Naive thymus-derived CD4-positive, alpha-beta T cell (primary cell): ENCODE measurements around the gene PLCB3. TPM values are rescaled to one million over a fixed set of nuclear protein-coding genes. Genes with fewer than 3 reads are reported as not detected.
A peak's percentile ranks its signal among the peaks of the same experiment; 100 is the strongest.

Source experiments
- ATAC-seq: fragments of 150-1000 bp; cut with Tn5 transposase; 2 replicates; pipeline ENCODE4 v1.10.0; 2021; ENCODE audit warnings: mild to moderate bottlenecking, moderate library complexity
- CTCF ChIA-PET: fragments of 350-600 bp; sonication (Branson Sonifier 250); formaldehyde crosslinking; loops from one replicate; lab custom pipeline; 2021; ENCODE audit warnings: antibody characterized with exemption; lab: Charles Lee
- POLR2A ChIA-PET: fragments of 350-600 bp; sonication (Branson Sonifier 250); formaldehyde crosslinking; loops from one replicate; lab custom pipeline; 2021; ENCODE audit warnings: antibody characterized with exemption, inconsistent platforms; lab: Charles Lee
- DNase-seq, 9 donors: peaks; one replicate each; pipeline versions ENCODE4 v3.0.0 to v3.0.0-alpha.2; 2020 to 2022; ENCODE audit warnings: mixed read lengths in 1 of 9
- H3K27ac ChIP-seq: one replicate; pipeline ENCODE4 v1.7.0; 2013; ENCODE audit warnings: mild to moderate bottlenecking, low read depth, low read length, moderate library complexity
- H3K27me3 ChIP-seq, 2 donors: one replicate each; pipeline ENCODE4 v1.7.0; 2013; ENCODE audit warnings: low read length in 2 of 2, mild to moderate bottlenecking in 2 of 2, moderate library complexity in 2 of 2; ENCODE audit not compliant: control insufficient read depth in 2 of 2, insufficient read depth in 2 of 2
- H3K36me3 ChIP-seq, 3 experiments: 1 replicate in 2 of 3; 2 replicates in 1 of 3; pipeline ENCODE4 v1.7.0; 2013; ENCODE audit warnings: low read length in 3 of 3, mild to moderate bottlenecking in 3 of 3, moderate library complexity in 1 of 3; ENCODE audit not compliant: insufficient read depth in 3 of 3, control insufficient read depth in 2 of 3
- H3K4me1 ChIP-seq, 2 donors: one replicate each; pipeline ENCODE4 v1.7.0; 2013; ENCODE audit warnings: low read length in 2 of 2, mild to moderate bottlenecking in 2 of 2, moderate library complexity in 1 of 2; ENCODE audit not compliant: control insufficient read depth in 2 of 2, insufficient read depth in 2 of 2
- H3K4me3 ChIP-seq: 2 replicates; pipeline ENCODE4 v1.7.0; 2013; ENCODE audit warnings: mild to moderate bottlenecking, low read length
- H3K9me3 ChIP-seq, 3 experiments: 1 replicate in 2 of 3; 2 replicates in 1 of 3; pipeline ENCODE4 v1.7.0; 2013; ENCODE audit warnings: low read length in 3 of 3; ENCODE audit not compliant: control insufficient read depth in 2 of 3
- H3K27ac Mint-ChIP-seq, 9 donors: one replicate each; pipeline ENCODE4 v1.8.0; 2020 to 2022; ENCODE audit warnings: mixed read lengths in 9 of 9, mild to moderate bottlenecking in 8 of 9, moderate library complexity in 5 of 9, inconsistent platforms in 2 of 9
- H3K27me3 Mint-ChIP-seq, 5 donors: one replicate each; pipeline ENCODE4 v1.8.0; 2021 to 2022; ENCODE audit warnings: mixed read lengths in 5 of 5, mild to moderate bottlenecking in 1 of 5
- H3K36me3 Mint-ChIP-seq, 5 donors: one replicate each; pipeline ENCODE4 v1.8.0; 2020 to 2022; ENCODE audit warnings: mixed read lengths in 5 of 5, mild to moderate bottlenecking in 3 of 5, inconsistent platforms in 1 of 5
- H3K4me1 Mint-ChIP-seq, 7 donors: one replicate each; pipeline ENCODE4 v1.8.0; 2020 to 2022; ENCODE audit warnings: mixed read lengths in 7 of 7, mild to moderate bottlenecking in 3 of 7, inconsistent platforms in 1 of 7
- H3K4me3 Mint-ChIP-seq, 10 donors: one replicate each; pipeline ENCODE4 v1.8.0; 2020 to 2022; ENCODE audit warnings: mild to moderate bottlenecking in 10 of 10, mixed read lengths in 10 of 10, moderate library complexity in 6 of 10, inconsistent platforms in 2 of 10
- H3K9me3 Mint-ChIP-seq, 11 donors: one replicate each; pipeline ENCODE4 v1.8.0; 2020 to 2022; ENCODE audit warnings: mixed read lengths in 11 of 11, mild to moderate bottlenecking in 4 of 11, inconsistent platforms in 1 of 11, moderate library complexity in 1 of 11
- intact Hi-C, 2 donors: fragments of 100-400 bp; cut with micrococcal nuclease; formaldehyde crosslinking; loops; one replicate each; pipeline ENCODE4 v1.15.1; 2023
- polyA plus RNA-seq, 2 donors: library from polyadenylated mRNA; unstranded; fragments of 300-500 nt; fragmentation: Illumina TruSeq; gene quantifications; one replicate each; pipeline ENCODE4 v1.2.3, GENCODE V29; 2021
- total RNA-seq, 6 experiments: library from RNA in 5 of 6; stranded (reverse) in 5 of 6; gene quantifications; 1 replicate in 5 of 6; 2 replicates in 1 of 6; pipeline ENCODE4 v1.2.3 and lab custom pipeline; 2021 to 2026

PLCB3 gene
- total and polyA plus RNA-seq, 7 experiments from 2014 or later: 0.19 to 12.1 (median 7.1) TPM

DNA sequence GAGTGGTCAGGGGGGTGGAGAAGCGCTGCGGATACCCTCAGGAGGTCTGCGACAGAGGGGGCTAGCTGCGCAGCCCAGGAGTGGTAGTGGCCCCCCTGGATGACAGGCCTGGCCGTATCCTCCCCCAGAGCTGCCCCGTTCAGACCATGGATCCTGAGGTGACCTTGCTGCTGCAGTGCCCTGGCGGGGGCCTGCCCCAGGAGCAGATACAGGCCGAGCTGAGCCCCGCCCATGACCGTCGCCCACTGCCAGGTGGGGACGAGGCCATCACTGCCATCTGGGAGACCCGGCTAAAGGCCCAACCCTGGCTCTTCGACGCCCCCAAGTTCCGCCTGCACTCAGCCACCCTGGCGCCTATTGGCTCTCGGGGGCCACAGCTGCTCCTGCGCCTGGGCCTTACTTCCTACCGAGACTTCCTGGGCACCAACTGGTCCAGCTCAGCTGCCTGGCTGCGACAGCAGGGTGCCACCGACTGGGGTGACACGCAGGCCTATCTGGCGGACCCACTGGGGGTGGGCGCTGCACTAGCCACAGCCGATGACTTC lies 24.8 kb upstream of the PLCB3 start:
- H3K36me3 ChIP-seq: peaks cover 0 to 18% (median 3%) of the 10 kb centered on the region in 3 experiments
- H3K27me3 Mint-ChIP-seq: no peaks in the 10 kb centered on the region
- peaks cover 30 to 37% of the 10 kb centered on the region in 2 donors for H3K4me1 ChIP-seq
- H3K27ac ChIP-seq: peak overlapping the region; percentile 89
- H3K27ac Mint-ChIP-seq: peak overlapping the region; percentile 76 to 92 (median 86)
- peak; percentile 32 for ATAC-seq
- intact Hi-C loops: loop anchor here (1.0 to 2.0 kb wide), 12 partner anchors 8 to 79 kb away; partner anchors contain the start of genes FKBP2 (in 2 of the 2), ESRRA (in 1 of the 2), GPR137 (in 1 of the 2) and MACROD1 (in 1 of the 2)
- H3K4me1 Mint-ChIP-seq: peaks cover 15 to 51% (median 38%) of the 10 kb centered on the region in 7 donors
- H3K4me3 Mint-ChIP-seq: peak overlapping the region; percentile 87 to 96 (median 92)
- POLR2A ChIA-PET: interaction anchor here (0.5 to 14.3 kb wide), 23 partner anchors 9 to 550 kb away, joined by 3 to 220 read pairs (median 6); partner anchors contain the start of genes CCDC88B, FERMT3, FKBP2 and PLCB3
- peak overlapping the region; percentile 60 for H3K4me3 ChIP-seq
- CTCF ChIA-PET: interaction anchor here (0.6 to 5.5 kb wide), 7 partner anchors 14 to 91 kb away, joined by 3 to 66 read pairs (median 3); partner anchors contain the start of genes FERMT3, FKBP2, PRDX5 and TRMT112
- H3K9me3 ChIP-seq: no peaks in the 10 kb centered on the region
- DNase-seq: peak in 7 of 9 donors; percentile 38 to 66 (median 44)
- H3K9me3 Mint-ChIP-seq: no peaks in the 10 kb centered on the region
- H3K27me3 ChIP-seq: no peaks in the 10 kb centered on the region
- no peaks in the 10 kb centered on the region for H3K36me3 Mint-ChIP-seq

DNA sequence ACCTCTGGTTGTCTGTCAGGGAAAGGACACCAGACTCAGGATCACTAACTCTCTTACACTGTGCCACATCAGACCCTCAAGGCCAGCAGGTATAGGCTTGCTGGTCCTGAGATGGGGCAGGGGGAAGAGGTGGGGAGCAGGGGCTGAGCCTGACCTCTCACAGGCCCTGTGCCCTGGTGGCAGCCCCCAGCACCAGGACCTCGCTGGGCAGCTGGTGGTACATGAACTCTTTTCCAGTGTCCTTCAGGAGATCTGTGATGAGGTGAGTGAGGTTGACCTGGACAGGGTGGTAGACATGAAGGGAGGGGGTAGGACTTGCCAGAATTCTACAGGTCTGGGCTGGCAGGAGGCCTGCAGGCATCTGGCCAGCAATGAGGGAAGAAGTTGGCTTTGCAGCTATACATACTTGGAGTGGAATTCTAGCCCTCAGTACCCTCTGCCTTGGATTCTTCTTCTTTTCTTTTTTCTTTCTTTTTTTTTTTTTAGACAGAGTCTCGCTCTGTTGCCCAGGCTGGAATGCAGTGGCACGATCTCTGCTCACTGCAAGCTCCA lies 23.8 kb upstream of the PLCB3 start:
- H3K4me3 ChIP-seq: peak overlapping the region; percentile 60
- CTCF ChIA-PET: interaction anchor here (0.6 to 5.5 kb wide), 5 partner anchors 15 to 94 kb away, joined by 3 to 66 read pairs (median 5); partner anchors contain the start of genes FERMT3, PRDX5 and TRMT112

DNA sequence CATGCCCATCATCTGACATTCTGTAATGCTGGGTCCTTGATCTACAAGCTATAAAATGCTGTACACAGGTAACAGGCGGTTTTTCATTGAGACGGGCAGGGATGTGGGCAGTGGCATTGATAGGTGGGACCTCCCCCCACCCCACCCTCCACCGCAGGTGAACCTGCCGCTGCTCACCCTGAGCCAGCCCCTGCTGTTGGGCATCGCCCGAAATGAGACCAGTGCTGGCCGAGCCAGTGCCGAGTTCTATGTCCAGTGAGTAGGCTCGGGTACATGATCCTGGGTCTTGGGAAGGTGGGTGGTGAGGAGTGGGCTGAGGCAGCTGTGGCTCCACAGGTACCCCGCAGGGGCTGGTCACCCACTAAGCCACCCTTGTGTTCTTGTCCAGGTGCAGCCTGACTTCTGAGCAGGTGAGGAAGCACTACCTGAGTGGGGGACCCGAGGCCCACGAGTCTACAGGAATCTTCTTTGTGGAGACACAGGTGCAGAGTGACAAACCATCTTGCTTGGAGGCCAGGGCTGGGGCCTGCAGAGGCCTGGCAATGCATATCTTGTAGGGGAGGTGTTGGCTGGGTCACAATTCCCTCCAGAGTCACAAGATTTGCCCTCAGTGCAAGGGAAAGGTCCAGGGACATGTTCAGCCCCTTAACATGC lies 22.1 kb upstream of the PLCB3 start:
- Mint-ChIP-seq H3K9me3 (no peaks in the 10 kb centered on the region), H3K4me1 (peaks cover 23 to 75% (median 57%) of the 10 kb centered on the region in 7 donors), H3K36me3 (no peaks in the 10 kb centered on the region), H3K27me3 (no peaks in the 10 kb centered on the region), H3K4me3 (peak overlapping the region; percentile 88 to 96 (median 90)), H3K27ac (peak overlapping the region; percentile 46 to 96 (median 92))
- no peaks in the 10 kb centered on the region for H3K27me3 ChIP-seq
- DNase-seq (no peak), ATAC-seq (no peak)
- intact Hi-C loops: no loop called here
- H3K4me1 ChIP-seq: peaks cover 30 to 45% of the 10 kb centered on the region in 2 donors
- peaks cover 0 to under 1% (median 0%) of the 10 kb centered on the region in 3 experiments for H3K36me3 ChIP-seq
- peak overlapping the region; percentile 79 for H3K4me3 ChIP-seq
- peak overlapping the region; percentile 83 for H3K27ac ChIP-seq
- CTCF ChIA-PET: no interaction called here
- POLR2A ChIA-PET: interaction anchor here (0.6 to 8.3 kb wide), 8 partner anchors 12 to 75 kb away, joined by 3 to 94 read pairs (median 4); partner anchors contain the start of genes FERMT3, FKBP2 and STIP1
- no peaks in the 10 kb centered on the region for H3K9me3 ChIP-seq

More for the DNA sequence above, 23.8 kb upstream of the PLCB3 start:
- no peaks in the 10 kb centered on the region for H3K36me3 Mint-ChIP-seq
- no peaks in the 10 kb centered on the region for H3K27me3 ChIP-seq
- POLR2A ChIA-PET: interaction anchor here (0.6 to 14.3 kb wide), 14 partner anchors 11 to 524 kb away, joined by 3 to 220 read pairs (median 7); partner anchors contain the start of genes FERMT3, FKBP2, PLCB3 and PPP1R14B
- peaks cover 30 to 37% of the 10 kb centered on the region in 2 donors for H3K4me1 ChIP-seq
- peak overlapping the region; percentile 87 to 96 (median 92) for H3K4me3 Mint-ChIP-seq
- no peak for ATAC-seq
- H3K27ac Mint-ChIP-seq: peak overlapping the region; percentile 76 to 92 (median 86)
- peak overlapping the region; percentile 89 for H3K27ac ChIP-seq
- H3K9me3 Mint-ChIP-seq: no peaks in the 10 kb centered on the region
- intact Hi-C loops: loop anchor here (2.0 kb wide), 2 partner anchors 41 to 61 kb away; partner anchors contain the start of genes MACROD1 (in 1 of the 2) and STIP1 (in 1 of the 2)
- no peaks in the 10 kb centered on the region for H3K9me3 ChIP-seq
- H3K36me3 ChIP-seq: peaks cover 0 to 16% (median 3%) of the 10 kb centered on the region in 3 experiments
- peaks cover 17 to 60% (median 43%) of the 10 kb centered on the region in 7 donors for H3K4me1 Mint-ChIP-seq
- no peak for DNase-seq
- no peaks in the 10 kb centered on the region for H3K27me3 Mint-ChIP-seq

DNA sequence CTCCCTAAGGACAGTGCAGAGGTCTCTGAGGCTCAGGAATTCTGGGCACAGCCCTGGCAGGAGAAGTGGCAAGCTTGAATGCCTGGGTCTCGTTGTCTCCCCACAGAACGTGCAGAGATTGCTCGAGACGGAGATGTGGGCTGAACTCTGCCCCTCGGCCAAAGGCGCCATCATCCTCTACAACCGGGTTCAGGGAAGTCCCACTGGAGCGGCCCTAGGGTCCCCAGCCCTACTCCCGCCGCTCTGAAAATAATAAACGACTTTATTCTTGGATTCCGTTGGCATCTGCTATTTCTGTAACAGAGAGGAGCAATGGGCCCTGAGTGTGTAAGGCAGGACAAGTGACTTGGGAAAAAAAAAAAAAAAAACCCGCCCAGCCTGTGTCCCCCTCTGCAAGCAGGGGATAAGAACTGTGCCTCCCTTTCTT lies 21.6 kb upstream of the PLCB3 start:
- no peaks in the 10 kb centered on the region for H3K27me3 Mint-ChIP-seq
- ATAC-seq (no peak), DNase-seq (no peak)
- H3K9me3 Mint-ChIP-seq: no peaks in the 10 kb centered on the region
- no peaks in the 10 kb centered on the region for H3K36me3 Mint-ChIP-seq
- H3K4me3 ChIP-seq: peak overlapping the region; percentile 79
- peaks cover 23 to 71% (median 57%) of the 10 kb centered on the region in 7 donors for H3K4me1 Mint-ChIP-seq
- H3K27ac Mint-ChIP-seq: peak overlapping the region; percentile 85 to 96 (median 92)
- intact Hi-C loops: loop anchor here (1.0 kb wide), 8 partner anchors 12 to 76 kb away; partner anchors contain the start of genes FKBP2 (in 2 of the 2), ESRRA (in 1 of the 2) and GPR137 (in 1 of the 2)
- H3K9me3 ChIP-seq: no peaks in the 10 kb centered on the region
- peak overlapping the region; percentile 83 for H3K27ac ChIP-seq
- POLR2A ChIA-PET: interaction anchor here (0.6 to 8.3 kb wide), 8 partner anchors 10 to 53 kb away, joined by 3 to 94 read pairs (median 4); partner anchors contain the start of genes FERMT3, FKBP2 and STIP1
- CTCF ChIA-PET: interaction anchor here (0.7 to 0.8 kb wide), 2 partner anchors 42 to 75 kb away, joined by 3 to 6 read pairs; partner anchors contain the start of gene ESRRA
- peak overlapping the region; percentile 88 to 96 (median 90) for H3K4me3 Mint-ChIP-seq
- H3K36me3 ChIP-seq: no peaks in the 10 kb centered on the region
- peaks cover 30 to 43% of the 10 kb centered on the region in 2 donors for H3K4me1 ChIP-seq
- no peaks in the 10 kb centered on the region for H3K27me3 ChIP-seq

DNA sequence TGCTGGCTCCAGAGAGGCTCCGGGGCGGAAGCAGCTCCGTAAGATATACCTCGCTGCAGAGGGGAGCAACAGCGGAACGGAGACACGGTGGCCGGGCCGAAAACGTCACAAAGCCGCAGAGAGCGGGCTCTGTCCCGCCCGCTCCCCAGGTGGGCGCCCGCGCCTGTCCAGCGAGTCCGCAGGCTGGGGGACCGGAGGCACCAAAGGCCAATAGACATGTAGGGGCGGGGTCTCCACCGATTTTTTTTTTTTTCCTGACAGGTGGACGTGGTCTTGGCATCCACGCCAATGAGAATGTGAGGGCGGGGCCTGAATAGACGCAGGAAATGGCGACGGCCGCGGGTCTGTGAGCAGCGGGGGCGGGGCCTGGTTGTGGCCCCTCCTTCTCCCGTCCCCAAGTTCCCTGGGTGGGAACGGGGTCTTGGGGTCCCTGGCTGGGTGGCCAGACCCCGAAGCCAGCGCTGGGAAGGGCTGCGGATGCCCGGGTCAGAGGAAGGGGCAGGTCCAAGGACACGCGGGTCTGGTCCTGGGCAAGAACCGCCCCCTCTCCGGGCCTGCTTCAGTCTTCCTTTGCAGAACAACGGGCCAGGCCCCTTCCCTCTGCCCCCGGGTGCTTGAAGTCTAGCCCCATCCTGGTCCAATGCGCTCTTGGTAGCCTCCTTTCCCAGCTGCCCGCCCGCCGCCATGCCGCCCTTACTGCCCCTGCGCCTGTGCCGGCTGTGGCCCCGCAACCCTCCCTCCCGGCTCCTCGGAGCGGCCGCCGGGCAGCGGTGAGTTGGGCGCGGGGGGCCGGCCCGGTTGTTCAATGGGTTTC lies 21.0 kb upstream of the PLCB3 start, which contains the start of gene DNAJC4:
Gene DNAJC4, plus strand, starts transcription at position 378 of the 814 bp plus-strand sequence. Its CDS starts 307 bp downstream, at position 685.
- Histone ChIP-seq H3K4me1 (peaks cover 30 to 42% of the 10 kb centered on the region in 2 donors), H3K9me3 (no peaks in the 10 kb centered on the region), H3K4me3 (peak within 1 kb of the TSS; percentile 79), H3K27ac (peak within 1 kb of the TSS; percentile 83), H3K36me3 (no peaks in the 10 kb centered on the region), H3K27me3 (no peaks in the 10 kb centered on the region)
- Mint-ChIP-seq H3K4me1 (peaks cover 25 to 69% (median 54%) of the 10 kb centered on the region in 7 donors), H3K4me3 (peak within 1 kb of the TSS; percentile 88 to 96 (median 90)), H3K36me3 (peaks cover 0 to 1% (median 0%) of the 10 kb centered on the region in 5 donors), H3K27me3 (no peaks in the 10 kb centered on the region), H3K9me3 (no peaks in the 10 kb centered on the region), H3K27ac (peak within 1 kb of the TSS; percentile 85 to 96 (median 92))
- intact Hi-C loops: loop anchor here (1.0 kb wide), 8 partner anchors 11 to 75 kb away; partner anchors contain the start of genes FKBP2 (in 2 of the 2), ESRRA (in 1 of the 2) and GPR137 (in 1 of the 2)
- POLR2A ChIA-PET: interaction anchor here (0.6 to 8.3 kb wide), 12 partner anchors 9 to 1440 kb away, joined by 3 to 94 read pairs (median 5); partner anchors contain the start of genes FERMT3, FKBP2 and STIP1
- CTCF ChIA-PET: interaction anchor here (0.7 to 0.8 kb wide), 2 partner anchors 42 to 74 kb away, joined by 3 to 6 read pairs; partner anchors contain the start of gene ESRRA
- DNase-seq (peak; percentile 76 to 90 (median 87)), ATAC-seq (peak; percentile 74)
